DND-41 (cell line): ENCODE results near the gene UPF3A.

Source experiments
- CTCF ChIP-seq: IDR thresholded peaks from 2 replicates; pipeline ENCODE4 v1.5.1; 2012; ENCODE audit warnings: borderline replicate concordance, low read length, moderate library complexity, mild to moderate bottlenecking; ENCODE audit not compliant: poor library complexity, severe bottlenecking; ENCODE audit errors: extremely low read depth
- EZH2 ChIP-seq: IDR thresholded peaks from 3 replicates; pipeline ENCODE4 v1.6.1; 2012; ENCODE audit warnings: borderline replicate concordance, low read depth, mild to moderate bottlenecking, moderate library complexity, low read length, inconsistent platforms; ENCODE audit not compliant: severe bottlenecking

GRCh38 chr13:114231886-114232285, 49.5 kb upstream of the UPF3A start:
- no peak for TF ChIP-seq CTCF
- TF ChIP-seq EZH2 = no peak
